Lung (tissue), 12 donors: ENCODE measurements around the gene LMAN2L. TPM values are rescaled to one million over a fixed set of nuclear protein-coding genes. Genes with fewer than 3 reads are reported as not detected.

Experiments used
- ATAC-seq: fragments of 200-7000 bp; cut with Tn5 transposase; one replicate; pipeline ENCODE4 v1.9.1; 2020; ENCODE audit warnings: moderate number of reproducible peaks; ENCODE audit not compliant: insufficient read depth, low FRiP score
- DNase-seq, 3 donors: peaks; one replicate each; pipeline ENCODE4 v3.0.0-alpha.2; 2013 to 2017
- H3K27ac ChIP-seq, 2 donors: one replicate each; pipeline ENCODE4 v1.5.1; 2013; ENCODE audit warnings: mild to moderate bottlenecking in 2 of 2, moderate library complexity in 2 of 2, control low read depth in 1 of 2, inconsistent platforms in 1 of 2, low read depth in 1 of 2, low read length in 1 of 2
- H3K27me3 ChIP-seq, 3 donors: one replicate each; pipeline ENCODE4 v1.5.1; 2013; ENCODE audit warnings: low read length in 2 of 3; ENCODE audit not compliant: control insufficient read depth in 3 of 3, insufficient read depth in 3 of 3
- H3K36me3 ChIP-seq, 4 donors: one replicate each; pipeline ENCODE4 v1.5.1; 2013; ENCODE audit warnings: low read length in 4 of 4, mild to moderate bottlenecking in 1 of 4, moderate library complexity in 1 of 4; ENCODE audit not compliant: control insufficient read depth in 4 of 4, insufficient read depth in 4 of 4
- H3K4me1 ChIP-seq, 5 donors: one replicate each; pipeline ENCODE4 v1.5.1; 2013; ENCODE audit warnings: low read length in 5 of 5, mild to moderate bottlenecking in 2 of 5, moderate library complexity in 1 of 5; ENCODE audit not compliant: control insufficient read depth in 5 of 5, insufficient read depth in 5 of 5
- H3K4me3 ChIP-seq: one replicate; pipeline ENCODE4 v1.5.1; 2013; ENCODE audit warnings: mild to moderate bottlenecking, control low read depth, moderate library complexity
- H3K9ac ChIP-seq, 2 donors: one replicate each; pipeline ENCODE4 v1.5.1; 2013; ENCODE audit warnings: low read length in 2 of 2, control low read depth in 1 of 2; ENCODE audit not compliant: insufficient read depth in 1 of 2
- H3K9me3 ChIP-seq, 4 donors: one replicate each; pipeline ENCODE4 v1.5.1; 2013; ENCODE audit warnings: low read length in 3 of 4, mild to moderate bottlenecking in 1 of 4, moderate library complexity in 1 of 4; ENCODE audit not compliant: control insufficient read depth in 4 of 4, insufficient read depth in 3 of 4
- WGBS, 2 donors: extraction: QIAGEN DNeasy Blood & Tissue Kit; methylation state at CpG; one replicate each; pipeline ENCODE4 v1.1.7; 2013; 5-methylcytosine and 5-hydroxymethylcytosine counted together
- polyA plus RNA-seq, 2 donors: library from polyadenylated mRNA; stranded (reverse); fragments of 200-250 nt; gene quantifications; one replicate each; pipeline ENCODE4 v1.2.1, GENCODE V29; 2013
- total RNA-seq, 2 donors: library from RNA; depleted of rRNA in 1 of 2; stranded (reverse); fragments of >200 nt in 1 of 2; gene quantifications; one replicate each; pipeline ENCODE4 v1.2.1, GENCODE V29; 2014 to 2021
- TF ChIP-seq, protein P1 (sequence below): IDR thresholded peaks from 2 replicates; pipeline ENCODE4 v1.5.1; 2012; ENCODE audit warnings: mild to moderate bottlenecking; ENCODE audit errors: control extremely low read depth, extremely low read depth
- donor health status: control.
- donor health status: control.
- donor health status: Bipolar disorder and iron deficiency.
- donor health status: healthy.
- donor health status: DM: yes; HTN: yes; CAD: no.

LMAN2L gene
- total and polyA plus RNA-seq, 4 donors, result 8.6 to 36.3 (median 16.5) TPM

- no peak for DNase-seq
- no peaks in the 10 kb centered on the region for H3K36me3 ChIP-seq
- no peak overlapping the region for H3K4me3 ChIP-seq
- H3K4me1 ChIP-seq, result peaks cover 0 to 27% (median 10%) of the 10 kb centered on the region in 5 donors
- H3K9me3 ChIP-seq, result no peaks in the 10 kb centered on the region
- TF ChIP-seq, protein P1, sequence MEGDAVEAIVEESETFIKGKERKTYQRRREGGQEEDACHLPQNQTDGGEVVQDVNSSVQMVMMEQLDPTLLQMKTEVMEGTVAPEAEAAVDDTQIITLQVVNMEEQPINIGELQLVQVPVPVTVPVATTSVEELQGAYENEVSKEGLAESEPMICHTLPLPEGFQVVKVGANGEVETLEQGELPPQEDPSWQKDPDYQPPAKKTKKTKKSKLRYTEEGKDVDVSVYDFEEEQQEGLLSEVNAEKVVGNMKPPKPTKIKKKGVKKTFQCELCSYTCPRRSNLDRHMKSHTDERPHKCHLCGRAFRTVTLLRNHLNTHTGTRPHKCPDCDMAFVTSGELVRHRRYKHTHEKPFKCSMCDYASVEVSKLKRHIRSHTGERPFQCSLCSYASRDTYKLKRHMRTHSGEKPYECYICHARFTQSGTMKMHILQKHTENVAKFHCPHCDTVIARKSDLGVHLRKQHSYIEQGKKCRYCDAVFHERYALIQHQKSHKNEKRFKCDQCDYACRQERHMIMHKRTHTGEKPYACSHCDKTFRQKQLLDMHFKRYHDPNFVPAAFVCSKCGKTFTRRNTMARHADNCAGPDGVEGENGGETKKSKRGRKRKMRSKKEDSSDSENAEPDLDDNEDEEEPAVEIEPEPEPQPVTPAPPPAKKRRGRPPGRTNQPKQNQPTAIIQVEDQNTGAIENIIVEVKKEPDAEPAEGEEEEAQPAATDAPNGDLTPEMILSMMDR, result no peak
- WGBS, 2 donors, result 95 to 98% methylated on average over 13 of the region's 13 CpGs
- H3K27ac ChIP-seq, result no peak overlapping the region
- no peaks in the 10 kb centered on the region for H3K27me3 ChIP-seq
- ATAC-seq, result no peak
- no peak overlapping the region for H3K9ac ChIP-seq
Measured at GRCh38 chr2:96683972-96684820, 55.7 kb downstream of the LMAN2L start.

DNA sequence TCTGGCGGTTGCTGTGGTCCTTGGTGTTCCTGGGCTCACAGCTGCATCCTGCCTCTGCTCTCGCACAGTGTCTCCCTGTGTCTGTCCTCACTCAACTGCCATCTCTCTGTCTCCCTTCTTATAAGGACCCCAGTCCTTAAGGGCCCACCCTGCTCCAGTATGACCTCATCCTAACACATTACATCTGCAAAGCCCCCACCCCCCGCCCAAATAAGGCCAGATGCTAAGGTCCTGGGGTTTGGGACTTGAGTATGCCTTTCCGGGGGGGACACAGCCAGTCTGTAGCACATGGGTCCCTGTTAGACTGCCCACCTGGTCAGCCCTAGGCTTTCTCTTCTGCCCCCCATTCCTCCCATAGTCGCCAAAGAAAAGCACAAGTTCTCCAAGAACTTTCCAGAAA lies 56.6 kb downstream of the LMAN2L start:
- no peak for DNase-seq
- WGBS, 2 donors, result 82 to 90% methylated on average over 5 of the region's 5 CpGs
- Histone ChIP-seq H3K36me3 (no peaks in the 10 kb centered on the region), H3K27ac (no peak overlapping the region), H3K9ac (no peak overlapping the region), H3K9me3 (no peaks in the 10 kb centered on the region), H3K4me3 (no peak overlapping the region), H3K27me3 (no peaks in the 10 kb centered on the region), H3K4me1 (peaks cover 0 to 27% (median 10%) of the 10 kb centered on the region in 5 donors)
- TF ChIP-seq, protein P1, result no peak
- no peak for ATAC-seq

DNA sequence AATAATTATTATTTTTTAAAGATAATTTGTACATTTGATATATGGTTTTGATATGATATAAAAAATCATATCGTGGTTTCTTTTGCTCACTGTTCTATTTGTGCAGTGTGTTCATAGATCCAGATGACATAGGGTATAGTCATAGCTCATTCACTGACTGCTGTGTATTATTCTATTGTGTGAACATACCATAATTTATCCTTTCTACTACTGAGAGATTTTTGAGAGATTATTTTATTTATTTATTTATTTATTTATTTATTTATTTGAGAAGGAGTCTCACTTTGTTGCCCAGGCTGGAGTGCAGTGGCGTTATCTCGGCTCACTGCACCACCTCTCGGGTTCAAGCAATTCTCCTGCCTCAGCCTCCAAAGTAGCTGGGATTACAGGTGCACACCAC lies 58.3 kb downstream of the LMAN2L start:
- ATAC-seq (no peak), DNase-seq (no peak)
- H3K27ac ChIP-seq, result no peak overlapping the region
- peaks cover 0 to 27% (median 10%) of the 10 kb centered on the region in 5 donors for H3K4me1 ChIP-seq
- H3K27me3 ChIP-seq, result no peaks in the 10 kb centered on the region
- 94 to 96% methylated on average over 4 of the region's 4 CpGs for WGBS, 2 donors
- no peak overlapping the region for H3K9ac ChIP-seq
- H3K9me3 ChIP-seq, result no peaks in the 10 kb centered on the region
- TF ChIP-seq, protein P1, result no peak
- H3K4me3 ChIP-seq, result no peak overlapping the region
- no peaks in the 10 kb centered on the region for H3K36me3 ChIP-seq
